H9 (cell line): ENCODE measurements around the gene COMTD1. TPM values are rescaled to one million over a fixed set of nuclear protein-coding genes. Genes with fewer than 3 reads are reported as not detected.

Experiments used
- DNase-seq: peaks from one replicate; pipeline ENCODE4 v3.0.0-alpha.2; 2017
- H2AFZ ChIP-seq: one replicate; pipeline ENCODE4 v1.6.1; 2013; ENCODE audit warnings: mild to moderate bottlenecking, low read length, control low read depth, moderate library complexity
- H2AK5ac ChIP-seq: 2 replicates; pipeline ENCODE4 v1.6.1; 2013; ENCODE audit warnings: low read length, control low read depth, mixed read lengths; ENCODE audit not compliant: insufficient read length
- H2BK120ac ChIP-seq: one replicate; pipeline ENCODE4 v1.6.1; 2013; ENCODE audit warnings: low read depth, mild to moderate bottlenecking, low read length, control low read depth, inconsistent platforms; ENCODE audit not compliant: poor library complexity, severe bottlenecking
- H2BK12ac ChIP-seq: 2 replicates; pipeline ENCODE4 v1.6.1; 2013; ENCODE audit warnings: low read length, control low read depth, mixed read lengths, low read depth; ENCODE audit not compliant: insufficient read length
- H2BK15ac ChIP-seq: 2 replicates; pipeline ENCODE4 v1.6.1; 2013; ENCODE audit warnings: low read depth, low read length, control low read depth
- H2BK20ac ChIP-seq: one replicate; pipeline ENCODE4 v1.6.1; 2013; ENCODE audit warnings: low read depth, mild to moderate bottlenecking, low read length, control low read depth, inconsistent platforms; ENCODE audit not compliant: poor library complexity, severe bottlenecking
- H2BK5ac ChIP-seq: 2 replicates; pipeline ENCODE4 v1.6.1; 2013; ENCODE audit warnings: low read length, control low read depth, mixed read lengths; ENCODE audit not compliant: insufficient read length
- H3K14ac ChIP-seq: 2 replicates; pipeline ENCODE4 v1.6.1; 2013; ENCODE audit warnings: low read length, control low read depth; ENCODE audit not compliant: insufficient read depth
- H3K18ac ChIP-seq: 2 replicates; pipeline ENCODE4 v1.6.1; 2013; ENCODE audit warnings: low read depth, mild to moderate bottlenecking, mixed read lengths, low read length, control low read depth; ENCODE audit not compliant: insufficient read length
- H3K23ac ChIP-seq: 2 replicates; pipeline ENCODE4 v1.6.1; 2013; ENCODE audit warnings: low read length, control low read depth, mixed read lengths, low read depth; ENCODE audit not compliant: insufficient read length
- H3K23me2 ChIP-seq: 2 replicates; pipeline ENCODE4 v1.6.1; 2013; ENCODE audit warnings: low read depth, mild to moderate bottlenecking, mixed read lengths, low read length, control low read depth; ENCODE audit not compliant: insufficient read length, poor library complexity, severe bottlenecking
- H3K27ac ChIP-seq: 2 replicates; pipeline ENCODE4 v1.5.1; 2013; ENCODE audit warnings: low read length, control low read depth, mixed read lengths, low read depth; ENCODE audit not compliant: insufficient read length
- H3K27me3 ChIP-seq: 2 replicates; pipeline ENCODE4 v1.6.1; 2013; ENCODE audit warnings: low read length, control low read depth, inconsistent platforms; ENCODE audit not compliant: insufficient read depth
- H3K4ac ChIP-seq: 2 replicates; pipeline ENCODE4 v1.6.1; 2013; ENCODE audit warnings: low read depth, mild to moderate bottlenecking, control low read depth, inconsistent platforms, low read length, moderate library complexity
- H3K4me1 ChIP-seq: 2 replicates; pipeline ENCODE4 v1.6.1; 2013; ENCODE audit warnings: low read length, control low read depth, inconsistent platforms; ENCODE audit not compliant: insufficient read depth
- H3K4me2 ChIP-seq: 2 replicates; pipeline ENCODE4 v1.6.1; 2013; ENCODE audit warnings: low read length, control low read depth, mixed read lengths; ENCODE audit not compliant: insufficient read length, insufficient read depth
- H3K56ac ChIP-seq: 2 replicates; pipeline ENCODE4 v1.6.1; 2013; ENCODE audit warnings: low read depth, mild to moderate bottlenecking, mixed read lengths, low read length, control low read depth; ENCODE audit not compliant: insufficient read length
- H3K79me1 ChIP-seq: 2 replicates; pipeline ENCODE4 v1.6.1; 2013; ENCODE audit warnings: low read depth, mild to moderate bottlenecking, moderate library complexity, low read length, control low read depth, inconsistent platforms; ENCODE audit not compliant: insufficient read depth, poor library complexity, severe bottlenecking
- H3K79me2 ChIP-seq: 2 replicates; pipeline ENCODE4 v1.6.1; 2013; ENCODE audit warnings: low read length, control low read depth, inconsistent platforms; ENCODE audit not compliant: insufficient read depth
- H3K9ac ChIP-seq: 2 replicates; pipeline ENCODE4 v1.6.1; 2013; ENCODE audit warnings: low read length, control low read depth, mixed read lengths; ENCODE audit not compliant: insufficient read length; ENCODE audit errors: extremely low read depth
- H3K9me3 ChIP-seq: one replicate; pipeline ENCODE4 v1.6.1; 2013; ENCODE audit warnings: low read depth, low read length, inconsistent platforms; ENCODE audit not compliant: control insufficient read depth
- H3T11ph ChIP-seq: one replicate; pipeline ENCODE4 v1.6.1; 2013; ENCODE audit warnings: mild to moderate bottlenecking, low read length, control low read depth, inconsistent platforms
- H4K20me1 ChIP-seq: one replicate; pipeline ENCODE4 v1.6.1; 2013; ENCODE audit not compliant: control insufficient read depth, insufficient read length, insufficient read depth
- H4K5ac ChIP-seq: 2 replicates; pipeline ENCODE4 v1.6.1; 2013; ENCODE audit warnings: low read depth, mild to moderate bottlenecking, mixed read lengths, low read length, control low read depth; ENCODE audit not compliant: insufficient read length
- H4K8ac ChIP-seq: replicated peaks from 2 replicates; pipeline ENCODE4 v1.6.1; 2013; ENCODE audit warnings: low read length, control low read depth, mixed read lengths, low read depth; ENCODE audit not compliant: insufficient read length
- H4K91ac ChIP-seq: 2 replicates; pipeline ENCODE4 v1.6.1; 2013; ENCODE audit warnings: low read depth, mild to moderate bottlenecking, moderate library complexity, mixed read lengths, low read length, control low read depth; ENCODE audit not compliant: insufficient read length
- H3K27ac Mint-ChIP-seq, 3 experiments: 2 replicates in 2 of 3; 3 replicates in 1 of 3; pipeline ENCODE4 v1.8.0; 2020 to 2021; ENCODE audit warnings: mixed read lengths in 3 of 3, mild to moderate bottlenecking in 1 of 3, moderate library complexity in 1 of 3
- H3K27me3 Mint-ChIP-seq: 2 replicates; pipeline ENCODE4 v1.8.0; 2021; ENCODE audit warnings: low read depth, mild to moderate bottlenecking, moderate library complexity, mixed read lengths
- H3K36me3 Mint-ChIP-seq, 3 experiments: 2 replicates in 2 of 3; 3 replicates in 1 of 3; pipeline ENCODE4 v1.8.0; 2020 to 2021; ENCODE audit warnings: low read depth in 3 of 3, mixed read lengths in 3 of 3; ENCODE audit not compliant: insufficient read depth in 1 of 3
- H3K4me1 Mint-ChIP-seq, 2 experiments: 2 replicates each; pipeline ENCODE4 v1.8.0; 2020; ENCODE audit warnings: mixed read lengths in 2 of 2
- H3K4me3 Mint-ChIP-seq, 2 experiments: 2 replicates in 1 of 2; 3 replicates in 1 of 2; pipeline ENCODE4 v1.8.0; 2020 to 2021; ENCODE audit warnings: mild to moderate bottlenecking in 2 of 2, mixed read lengths in 2 of 2, moderate library complexity in 1 of 2
- H3K9me3 Mint-ChIP-seq, 2 experiments: 2 replicates in 1 of 2; 3 replicates in 1 of 2; pipeline ENCODE4 v1.8.0; 2020; ENCODE audit warnings: mild to moderate bottlenecking in 2 of 2, mixed read lengths in 2 of 2, moderate library complexity in 1 of 2
- CTCF ChIP-seq: fragments of 200-600 bp; sonication (generic); conservative IDR thresholded peaks from 3 replicates; pipeline ENCODE4 v1.8.0; 2021; ENCODE audit warnings: antibody characterized with exemption, mild to moderate bottlenecking
- WGBS: extraction: QIAGEN DNeasy Blood & Tissue Kit; methylation state at CpG from one replicate; pipeline ENCODE4 v1.1.7; 2013; ENCODE audit warnings: missing lambda C conversion rate, low lambda C conversion rate, mixed read lengths; ENCODE audit not compliant: insufficient read length; ENCODE audit errors: extremely low coverage; 5-methylcytosine and 5-hydroxymethylcytosine counted together
- total RNA-seq: library from RNA; stranded (reverse); gene quantifications from 2 replicates; pipeline ENCODE4 v1.2.1, GENCODE V29; 2021

The COMTD1 gene
- total RNA-seq, 1 experiment from 2014 or later: 28.3 TPM

GRCh38 chr10:75234683-75235374, 928 bp downstream of the COMTD1 start:
- no peak overlapping the region for H3K9ac ChIP-seq
- no CpG with 5 or more reads among the region's 62 CpGs for WGBS
- TF ChIP-seq CTCF: peak; percentile 34; the same call in 1 of the 3 replicates

More at GRCh38 chr10:75234683-75235374, 928 bp downstream of the COMTD1 start:
- Histone ChIP-seq H3K4me1 (no peaks in the 10 kb centered on the region; the same call in 1 of the 2 replicates), H3K79me1 (no peaks in the 10 kb centered on the region), H3K23me2 (peaks cover 17% of the 10 kb centered on the region), H3K27me3 (no peaks in the 10 kb centered on the region), H3K14ac (no peak overlapping the region), H3K56ac (no peak overlapping the region), H2BK5ac (no peak overlapping the region), H2BK20ac (no peak overlapping the region), H4K20me1 (no peaks in the 10 kb centered on the region), H4K91ac (no peak overlapping the region), H2AFZ (no peak overlapping the region), H3K18ac (no peak overlapping the region), H2AK5ac (no peak overlapping the region), H2BK12ac (no peak overlapping the region), H2BK15ac (no peak overlapping the region), H2BK120ac (no peak overlapping the region), H3K27ac (no peak overlapping the region), H3K4ac (no peak overlapping the region), H3K23ac (no peak overlapping the region), H4K8ac (no peak overlapping the region), H3K4me2 (peak overlapping the region; percentile 58), H4K5ac (no peak overlapping the region), H3K9me3 (no peaks in the 10 kb centered on the region), H3K79me2 (no peaks in the 10 kb centered on the region), H3T11ph (no peak overlapping the region)
- peak; percentile 73 for DNase-seq
- H3K4me3 Mint-ChIP-seq: peak overlapping the region; percentile 70 to 78
- H3K27me3 Mint-ChIP-seq: no peaks in the 10 kb centered on the region
- peaks cover 18% of the 10 kb centered on the region in 2 experiments for H3K4me1 Mint-ChIP-seq
- H3K27ac Mint-ChIP-seq: no peak overlapping the region
- H3K9me3 Mint-ChIP-seq: no peaks in the 10 kb centered on the region
- peaks cover 28 to 35% (median 31%) of the 10 kb centered on the region in 3 experiments for H3K36me3 Mint-ChIP-seq
